Transverse colon (tissue), 4 donors: ENCODE measurements around the gene CCDC141. TPM values are rescaled to one million over a fixed set of nuclear protein-coding genes. Genes with fewer than 3 reads are reported as not detected.

ENCODE experiments used
- DNase-seq: peaks from one replicate; pipeline ENCODE4 v3.0.0-alpha.2; 2019
- H3K27ac ChIP-seq, 4 donors: fragments of 200-600 bp; sonication (generic); 2 replicates each; pipeline ENCODE4 v1.5.1; 2016 to 2018; ENCODE audit warnings: inconsistent platforms in 4 of 4
- H3K27me3 ChIP-seq: fragments of 200-600 bp; sonication (generic); 2 replicates; pipeline ENCODE4 v1.5.1; 2017; ENCODE audit warnings: inconsistent platforms
- H3K36me3 ChIP-seq, 4 donors: fragments of 200-600 bp; sonication (generic); 2 replicates each; pipeline ENCODE4 v1.5.1; 2017 to 2019; ENCODE audit warnings: inconsistent platforms in 4 of 4
- H3K4me1 ChIP-seq, 4 donors: fragments of 200-600 bp; sonication (generic); 2 replicates each; pipeline ENCODE4 v1.5.1; 2017 to 2020; ENCODE audit warnings: inconsistent platforms in 4 of 4
- H3K4me3 ChIP-seq, 4 donors: fragments of 200-600 bp; sonication (generic); 1 replicate in 1 of 4; 2 replicates in 3 of 4; pipeline versions ENCODE4 v1.5.1 to v1.6.1; 2017 to 2019; ENCODE audit warnings: inconsistent platforms in 4 of 4
- H3K9me3 ChIP-seq, 2 donors: fragments of 200-600 bp; sonication (generic); 2 replicates each; pipeline ENCODE4 v1.5.1; 2017 to 2019; ENCODE audit warnings: inconsistent platforms in 2 of 2
- EP300 ChIP-seq: sonication (generic); formaldehyde crosslinking; IDR thresholded peaks from one replicate; pipeline ENCODE4 v1.6.1; 2017; ENCODE audit warnings: antibody characterized with exemption, low read depth
- POLR2A ChIP-seq: fragments of 450-650 bp; IDR thresholded peaks from one replicate; pipeline ENCODE4 v1.6.1; 2016; ENCODE audit warnings: antibody characterized with exemption, mild to moderate bottlenecking, moderate library complexity
- POLR2AphosphoS5 ChIP-seq, 3 donors: sonication (generic); formaldehyde crosslinking; IDR thresholded peaks; one replicate each; pipeline ENCODE4 v1.6.1; 2016; ENCODE audit warnings: antibody characterized with exemption in 3 of 3
- WGBS, 2 donors: methylation state at CpG; one replicate each; pipeline ENCODE4 v1.1.5; 2018; ENCODE audit warnings: low coverage in 1 of 2; 5-methylcytosine and 5-hydroxymethylcytosine counted together
- in situ Hi-C, 4 donors: fragments of 200-750 bp; cut with MboI; loops; one replicate each; pipeline versions ENCODE4 v1.15.0 to v1.15.1; 2017; ENCODE audit warnings: low sequenced_read_pairs in 3 of 4, low pct_ligation_motif_present in 1 of 4, low pct_unique_long_range_greater_than_20kb in 1 of 4
- intact Hi-C: fragments of 100-400 bp; cut with DNase I; formaldehyde crosslinking; loops from one replicate; pipeline ENCODE4 v1.15.1; 2023; ENCODE audit warnings: low total_unique reads
- total RNA-seq, 4 donors: library from RNA; depleted of rRNA; stranded (reverse); fragments of >200 nt; gene quantifications; one replicate each; pipeline ENCODE4 v1.1.0, GENCODE V29; 2016
- TF ChIP-seq, protein P1 (sequence below), 5 experiments: fragments of 200-600 bp in 3 of 5; fragments of 450-650 bp in 2 of 5; sonication (generic) in 3 of 5; IDR thresholded peaks; 1 replicate in 2 of 5; 2 replicates in 3 of 5; pipeline ENCODE4 v1.5.1; 2016 to 2017; ENCODE audit warnings: antibody characterized with exemption in 5 of 5, inconsistent platforms in 3 of 5, mild to moderate bottlenecking in 2 of 5, moderate library complexity in 1 of 5

CCDC141 gene
- total RNA-seq, 4 donors from 2014 or later = 0.40 to 8.6 (median 2.4) TPM

DNA sequence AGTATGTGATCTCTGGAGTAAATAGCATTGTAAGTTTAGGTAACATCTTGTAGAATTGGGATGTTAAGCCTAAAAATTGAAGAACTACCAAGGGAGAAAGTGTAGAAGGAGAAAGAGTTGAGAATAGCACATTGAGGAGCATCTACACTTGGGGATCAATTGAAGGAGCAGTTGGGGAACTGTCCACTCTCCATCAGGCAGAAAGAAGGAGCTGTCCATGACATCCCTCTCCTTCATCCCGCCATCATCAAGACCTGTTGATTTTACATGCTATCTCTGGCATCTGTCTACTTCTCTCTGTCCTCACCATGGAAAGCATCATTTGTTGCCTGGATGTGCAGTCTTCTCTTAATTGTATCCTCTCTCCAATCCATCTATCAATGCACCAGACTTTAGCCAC is 87.8 kb downstream of the CCDC141 start:
- 85 to 92% methylated on average over 1 of the region's 1 CpG for WGBS, 2 donors

DNA sequence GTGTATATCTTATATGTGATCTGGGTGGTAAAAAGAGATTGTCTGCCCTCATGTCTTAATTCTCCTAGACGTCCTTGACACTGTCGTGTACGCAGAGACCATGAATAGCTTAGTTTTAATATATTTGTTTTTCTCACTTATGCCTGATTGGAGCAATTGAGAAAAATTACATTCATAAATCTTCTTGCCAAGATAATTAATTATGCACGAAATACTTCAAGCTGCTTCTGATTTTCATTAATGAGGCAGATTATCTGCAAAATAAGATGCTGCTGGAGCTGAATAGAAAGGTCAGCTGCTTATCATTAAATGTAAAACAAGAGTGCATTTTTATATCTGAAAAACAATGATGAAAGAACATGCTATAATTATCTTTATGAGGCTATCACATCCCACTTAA is 95.9 kb downstream of the CCDC141 start:
- no peak overlapping the region for H3K4me3 ChIP-seq
- WGBS, 2 donors = 81 to 87% methylated on average over 4 of the region's 4 CpGs
- in situ Hi-C loops = no loop called here
- no peaks in the 10 kb centered on the region for H3K36me3 ChIP-seq
- no peak for DNase-seq
- no peaks in the 10 kb centered on the region for H3K9me3 ChIP-seq
- H3K27me3 ChIP-seq = no peaks in the 10 kb centered on the region
- no peak for TF ChIP-seq POLR2A
- no peak for TF ChIP-seq POLR2AphosphoS5 (IDR thresholded peaks at IDR 0.05)
- TF ChIP-seq, protein P1, sequence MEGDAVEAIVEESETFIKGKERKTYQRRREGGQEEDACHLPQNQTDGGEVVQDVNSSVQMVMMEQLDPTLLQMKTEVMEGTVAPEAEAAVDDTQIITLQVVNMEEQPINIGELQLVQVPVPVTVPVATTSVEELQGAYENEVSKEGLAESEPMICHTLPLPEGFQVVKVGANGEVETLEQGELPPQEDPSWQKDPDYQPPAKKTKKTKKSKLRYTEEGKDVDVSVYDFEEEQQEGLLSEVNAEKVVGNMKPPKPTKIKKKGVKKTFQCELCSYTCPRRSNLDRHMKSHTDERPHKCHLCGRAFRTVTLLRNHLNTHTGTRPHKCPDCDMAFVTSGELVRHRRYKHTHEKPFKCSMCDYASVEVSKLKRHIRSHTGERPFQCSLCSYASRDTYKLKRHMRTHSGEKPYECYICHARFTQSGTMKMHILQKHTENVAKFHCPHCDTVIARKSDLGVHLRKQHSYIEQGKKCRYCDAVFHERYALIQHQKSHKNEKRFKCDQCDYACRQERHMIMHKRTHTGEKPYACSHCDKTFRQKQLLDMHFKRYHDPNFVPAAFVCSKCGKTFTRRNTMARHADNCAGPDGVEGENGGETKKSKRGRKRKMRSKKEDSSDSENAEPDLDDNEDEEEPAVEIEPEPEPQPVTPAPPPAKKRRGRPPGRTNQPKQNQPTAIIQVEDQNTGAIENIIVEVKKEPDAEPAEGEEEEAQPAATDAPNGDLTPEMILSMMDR (IDR thresholded peaks at IDR 0.05) = no peak
- no peak overlapping the region for H3K27ac ChIP-seq
- intact Hi-C loops = no loop called here
- no peaks in the 10 kb centered on the region for H3K4me1 ChIP-seq

More for the DNA sequence above, 87.8 kb downstream of the CCDC141 start:
- intact Hi-C loops (no loop called here), in situ Hi-C loops (no loop called here)
- no peak for DNase-seq
- Histone ChIP-seq H3K4me1 (no peaks in the 10 kb centered on the region), H3K27me3 (no peaks in the 10 kb centered on the region), H3K4me3 (no peak overlapping the region), H3K36me3 (no peaks in the 10 kb centered on the region), H3K9me3 (no peaks in the 10 kb centered on the region), H3K27ac (no peak overlapping the region)
- TF ChIP-seq POLR2AphosphoS5 (IDR thresholded peaks at IDR 0.05) (no peak), EP300 (no peak), POLR2A (no peak)

DNA sequence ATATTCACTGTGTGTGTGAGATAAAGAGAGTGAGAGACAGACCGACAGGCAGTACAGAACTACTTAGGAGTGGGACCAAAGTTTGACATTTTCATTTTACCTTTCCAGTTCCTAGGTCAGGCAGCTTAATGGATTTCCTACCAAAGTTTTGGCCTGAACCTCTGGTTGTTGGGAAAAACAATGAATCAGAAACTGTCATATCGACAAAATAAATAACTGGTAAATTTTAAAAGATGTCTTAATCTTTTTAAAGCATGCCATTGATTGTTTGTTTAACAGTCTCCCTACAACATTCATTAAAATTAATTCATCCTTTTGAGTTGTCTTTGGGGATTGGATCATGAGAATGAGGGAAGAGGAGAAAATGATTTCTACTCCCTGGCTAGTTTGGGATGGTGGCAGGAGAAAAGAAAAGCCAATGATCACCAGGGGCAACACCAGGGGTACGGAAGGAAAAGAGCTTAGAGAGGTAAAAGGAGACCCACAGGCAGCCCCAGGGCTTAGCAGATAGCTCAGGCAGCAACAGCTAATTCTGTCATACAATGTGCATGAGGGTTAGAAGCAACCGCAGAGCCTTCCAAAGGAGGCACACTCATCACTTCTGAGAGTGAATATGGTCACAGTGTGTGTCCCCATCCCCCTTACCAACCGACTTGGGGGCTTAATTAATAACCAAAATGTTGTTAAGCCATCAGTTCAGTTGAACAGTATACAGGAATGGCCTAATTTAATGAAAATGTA is 98.5 kb downstream of the CCDC141 start:
- in situ Hi-C loops = no loop called here
- H3K36me3 ChIP-seq = no peaks in the 10 kb centered on the region
- no peaks in the 10 kb centered on the region for H3K4me1 ChIP-seq
- H3K27ac ChIP-seq = no peak overlapping the region
- 81 to 86% methylated on average over 4 to 5 of the region's 5 CpGs for WGBS, 2 donors
- H3K9me3 ChIP-seq = no peaks in the 10 kb centered on the region
- DNase-seq = no peak
- TF ChIP-seq POLR2AphosphoS5 (IDR thresholded peaks at IDR 0.05) (no peak), EP300 (no peak), POLR2A (no peak)
- TF ChIP-seq, protein P1 (IDR thresholded peaks at IDR 0.05) = no peak
- intact Hi-C loops = no loop called here
- H3K4me3 ChIP-seq = no peak overlapping the region
- no peaks in the 10 kb centered on the region for H3K27me3 ChIP-seq

DNA sequence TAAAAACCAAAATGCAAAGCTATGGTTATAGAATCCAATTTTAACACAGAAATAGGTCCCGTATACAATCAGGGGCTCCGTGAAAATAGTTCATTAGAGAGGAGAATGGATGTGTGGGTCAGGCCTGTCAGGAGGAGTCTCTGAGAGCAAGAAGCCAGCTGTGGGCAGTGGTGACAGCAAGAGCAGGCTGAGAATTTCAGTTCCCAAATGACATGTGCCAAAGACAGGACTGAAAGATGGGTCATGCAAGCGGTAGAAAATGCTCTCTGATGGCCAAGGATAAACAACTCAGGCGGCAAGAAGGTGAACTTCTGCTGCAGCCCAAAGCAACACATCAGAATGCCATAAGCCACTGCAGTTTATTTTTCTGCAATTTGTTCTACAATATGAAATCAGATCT is 100.4 kb downstream of the CCDC141 start:
- in situ Hi-C loops = no loop called here
- WGBS, 2 donors = 73 to 85% methylated on average over 4 of the region's 4 CpGs
- TF ChIP-seq POLR2A (no peak), POLR2AphosphoS5 (IDR thresholded peaks at IDR 0.05) (no peak), EP300 (no peak)
- TF ChIP-seq, protein P1 (IDR thresholded peaks at IDR 0.05) = no peak

More for the DNA sequence above, 100.4 kb downstream of the CCDC141 start:
- no peak for DNase-seq
- H3K4me1 ChIP-seq = no peaks in the 10 kb centered on the region
- H3K27ac ChIP-seq = no peak overlapping the region
- H3K9me3 ChIP-seq = no peaks in the 10 kb centered on the region
- no peak overlapping the region for H3K4me3 ChIP-seq
- H3K36me3 ChIP-seq = no peaks in the 10 kb centered on the region
- H3K27me3 ChIP-seq = no peaks in the 10 kb centered on the region
- intact Hi-C loops = no loop called here
